GM18517 (cell line): Measurements from ENCODE around the gene MAML3.
A peak's percentile ranks its signal among the peaks of the same experiment; 100 is the strongest.

Experiments used
- ATAC-seq: cut with Tn5 transposase; IDR thresholded peaks from one replicate; pipeline ENCODE4 v1.9.1; 2021; ENCODE audit warnings: mild to moderate bottlenecking, moderate library complexity; ENCODE audit not compliant: unreplicated experiment

MAML3 gene

GRCh38 chr4:140156529-140157171, 2.7 kb upstream of the MAML3 start:
- ATAC-seq: peak; percentile 58

DNA sequence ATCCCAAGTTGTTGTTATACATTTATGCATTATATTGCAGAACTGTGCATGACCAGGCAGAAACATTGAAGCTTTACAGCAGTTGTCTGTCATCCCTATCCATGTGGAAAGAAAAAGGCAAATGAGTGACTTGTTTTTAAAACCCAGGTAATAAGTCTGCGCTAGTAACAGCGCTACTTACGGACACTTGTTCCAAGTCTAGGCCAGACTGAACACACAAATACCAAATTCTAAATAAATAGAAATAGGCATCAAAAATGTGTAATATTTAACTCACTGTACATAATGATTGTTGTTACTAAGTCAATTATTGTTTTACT, 548 bp upstream of the MAML3 start:
- ATAC-seq: no peak

- no peak for ATAC-seq
Observed at GRCh38 chr4:140153419-140153717, 616 bp downstream of the MAML3 start.

DNA sequence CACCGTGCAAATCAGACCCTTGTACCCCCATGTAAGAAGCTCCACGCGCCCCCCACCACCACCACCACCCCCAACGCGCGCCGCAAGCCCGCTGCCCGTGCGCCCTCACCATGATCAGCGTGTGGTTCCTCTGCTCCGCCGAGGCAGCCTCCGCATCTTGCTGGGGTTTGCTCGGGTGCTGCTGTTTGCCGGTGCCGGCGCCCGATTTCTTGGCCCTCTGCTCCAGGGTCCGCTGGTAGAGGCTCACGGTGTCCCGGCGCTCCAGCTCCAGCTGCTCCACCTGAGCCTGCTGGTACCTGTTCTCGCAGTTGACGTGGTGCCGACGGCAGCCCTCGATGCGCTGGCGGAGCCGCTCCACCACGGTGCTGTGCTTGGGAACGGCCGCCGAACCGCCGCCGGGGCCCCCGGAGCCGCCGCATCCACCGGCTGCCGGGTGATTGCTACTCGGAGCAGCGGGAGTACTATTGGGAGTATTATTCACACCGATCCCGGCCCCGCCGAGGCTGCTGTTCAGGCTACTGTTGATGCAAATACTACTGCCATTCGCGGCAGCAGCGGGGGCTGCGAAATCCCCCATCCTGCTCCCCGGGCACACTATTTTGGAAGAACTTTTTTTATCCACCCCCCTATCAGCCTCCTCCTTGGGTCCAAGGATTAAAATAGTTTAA, 1.1 kb downstream of the MAML3 start:
- ATAC-seq: no peak

- no peak for ATAC-seq
Observed at GRCh38 chr4:140152013-140152703, 1.8 kb downstream of the MAML3 start.

DNA sequence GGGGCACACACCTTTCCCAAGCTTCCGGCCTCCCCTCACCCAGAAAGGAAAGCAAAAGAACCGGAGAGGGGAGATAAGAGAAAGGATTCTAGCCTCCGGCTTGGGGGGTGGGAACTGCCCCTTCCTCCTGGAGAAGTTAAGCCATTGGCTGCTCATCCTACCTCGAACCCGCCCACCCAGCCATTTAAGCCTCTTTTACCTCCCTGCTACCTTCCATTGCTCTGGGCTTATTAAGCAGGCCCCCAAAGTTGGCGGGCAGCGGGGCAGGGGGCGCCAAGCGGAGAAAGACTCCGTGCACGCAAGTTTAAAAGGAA, 2.3 kb downstream of the MAML3 start:
- no peak for ATAC-seq

- ATAC-seq: no peak
Observed at GRCh38 chr4:140150886-140151698, 2.9 kb downstream of the MAML3 start.

DNA sequence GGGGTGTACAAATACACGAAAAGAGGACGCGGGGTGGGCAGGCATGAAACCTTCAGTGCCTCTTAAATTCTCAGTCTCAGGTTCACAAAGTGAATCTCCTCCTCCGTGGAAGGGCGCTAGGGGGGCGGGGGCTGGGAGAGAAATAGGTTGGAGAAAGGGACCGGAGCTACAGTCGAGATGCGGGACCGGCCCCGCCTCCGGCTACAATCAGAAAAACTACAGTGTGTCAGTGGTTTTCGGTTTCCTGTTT, 3.4 kb downstream of the MAML3 start:
- no peak for ATAC-seq

DNA sequence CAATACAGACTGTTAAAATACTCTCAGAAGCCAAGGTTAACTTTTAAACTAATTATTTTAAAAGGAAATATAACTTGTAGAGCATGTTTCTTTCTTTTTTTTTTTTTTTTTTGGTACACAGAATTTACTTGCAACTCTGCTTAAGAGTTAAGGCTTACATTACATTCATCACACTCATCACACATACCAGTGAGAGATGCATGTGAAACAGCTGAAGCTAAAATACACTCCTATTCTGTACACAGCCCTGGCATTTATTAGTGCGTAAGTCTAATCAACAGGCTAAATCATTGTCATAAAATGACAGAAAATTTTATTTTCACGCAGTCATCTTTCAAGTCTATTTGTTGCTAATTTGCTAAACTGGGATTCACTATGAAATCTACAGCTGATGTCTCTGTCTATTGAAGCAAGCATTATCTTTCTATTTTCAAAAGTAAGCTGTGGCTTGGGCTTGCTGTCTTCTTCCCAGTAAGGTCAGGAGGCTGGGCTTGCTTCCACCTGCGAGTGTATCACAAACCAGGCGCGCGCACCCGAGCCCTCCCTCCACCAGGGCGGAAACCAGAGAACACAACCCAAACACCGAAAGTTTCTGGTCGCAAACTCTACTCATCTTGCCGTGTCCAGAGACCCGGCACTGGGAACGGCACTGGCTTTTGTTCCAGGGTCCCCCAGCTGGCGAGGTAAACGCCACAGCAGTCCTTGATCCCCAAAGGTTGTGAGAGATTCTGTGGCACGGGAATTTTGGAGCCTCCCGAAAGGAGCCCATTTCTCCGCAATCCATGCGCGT, 3.9 kb downstream of the MAML3 start:
- no peak for ATAC-seq

- ATAC-seq: no peak
Observed at GRCh38 chr4:140144050-140144449, 9.9 kb downstream of the MAML3 start.

DNA sequence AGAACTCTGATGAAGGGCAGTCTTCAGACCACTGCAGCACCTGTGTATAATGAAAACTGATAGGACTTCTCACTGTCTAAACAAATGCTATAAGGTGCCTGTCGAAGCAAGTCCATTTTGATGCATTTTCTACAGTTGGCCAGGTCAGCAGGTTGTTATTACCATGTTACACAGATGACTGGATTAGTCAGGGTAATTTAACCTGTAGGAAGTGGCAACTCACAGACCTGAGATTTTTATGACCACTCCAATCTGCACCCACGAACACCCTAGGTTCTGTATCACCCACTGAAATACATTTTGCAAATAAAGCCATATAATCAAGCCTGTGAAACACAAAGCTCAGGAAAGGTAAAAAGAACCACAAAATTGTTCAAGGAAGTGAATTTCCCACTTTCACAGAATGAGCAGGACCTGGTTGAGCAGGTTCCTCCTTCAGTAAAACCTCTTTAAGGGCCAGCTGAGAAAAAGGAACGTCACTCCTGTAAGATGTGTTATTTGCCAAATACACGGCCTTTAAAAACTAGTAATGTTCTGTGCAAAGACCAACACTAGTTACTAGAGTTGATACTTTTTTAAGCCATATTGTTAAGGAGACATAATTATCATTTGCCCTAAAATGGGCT, 12.7 kb downstream of the MAML3 start:
- ATAC-seq: no peak

- ATAC-seq: no peak
Observed at GRCh38 chr4:140140566-140140965, 13.4 kb downstream of the MAML3 start.

GRCh38 chr4:140138428-140138827, 15.6 kb downstream of the MAML3 start:
- ATAC-seq: no peak

DNA sequence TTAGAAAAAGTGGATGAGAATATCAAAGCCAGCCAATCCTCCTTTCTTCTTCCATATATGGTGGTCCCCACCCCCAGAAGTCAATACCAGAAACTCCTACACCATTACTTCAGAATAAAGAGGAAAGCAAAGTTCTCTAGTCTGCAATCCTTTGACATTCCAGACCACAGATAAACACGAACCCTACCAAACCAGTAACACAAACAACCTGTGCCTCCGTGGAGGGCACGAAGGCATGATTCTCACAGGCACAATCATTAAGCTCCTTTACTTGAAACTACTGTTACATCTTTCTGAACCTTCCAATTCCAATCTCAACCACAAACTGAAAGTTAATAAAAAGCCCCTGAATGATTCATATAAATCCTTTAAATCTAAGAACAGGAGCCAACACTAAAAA, 16.3 kb downstream of the MAML3 start:
- no peak for ATAC-seq

DNA sequence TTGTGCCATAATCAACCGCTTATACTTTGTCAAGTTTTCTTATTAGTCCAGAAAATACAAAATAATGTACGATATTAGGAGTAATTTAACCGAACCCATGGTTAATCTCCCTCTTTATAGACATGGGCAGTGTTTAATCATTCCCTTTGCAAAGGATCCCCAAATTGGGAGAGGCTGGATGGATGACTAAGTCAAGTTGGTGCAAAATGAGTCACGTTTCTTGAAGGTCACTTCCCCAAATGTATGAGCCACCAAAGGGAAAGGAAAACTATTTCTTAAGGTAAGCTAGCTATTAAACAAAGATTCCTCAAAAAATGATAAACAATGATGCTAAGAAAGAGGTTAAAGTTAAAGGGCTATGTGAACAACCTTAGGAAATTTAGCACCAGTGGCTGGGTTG, 17.5 kb downstream of the MAML3 start:
- no peak for ATAC-seq

GRCh38 chr4:140135529-140136088, 18.4 kb downstream of the MAML3 start:
- no peak for ATAC-seq

DNA sequence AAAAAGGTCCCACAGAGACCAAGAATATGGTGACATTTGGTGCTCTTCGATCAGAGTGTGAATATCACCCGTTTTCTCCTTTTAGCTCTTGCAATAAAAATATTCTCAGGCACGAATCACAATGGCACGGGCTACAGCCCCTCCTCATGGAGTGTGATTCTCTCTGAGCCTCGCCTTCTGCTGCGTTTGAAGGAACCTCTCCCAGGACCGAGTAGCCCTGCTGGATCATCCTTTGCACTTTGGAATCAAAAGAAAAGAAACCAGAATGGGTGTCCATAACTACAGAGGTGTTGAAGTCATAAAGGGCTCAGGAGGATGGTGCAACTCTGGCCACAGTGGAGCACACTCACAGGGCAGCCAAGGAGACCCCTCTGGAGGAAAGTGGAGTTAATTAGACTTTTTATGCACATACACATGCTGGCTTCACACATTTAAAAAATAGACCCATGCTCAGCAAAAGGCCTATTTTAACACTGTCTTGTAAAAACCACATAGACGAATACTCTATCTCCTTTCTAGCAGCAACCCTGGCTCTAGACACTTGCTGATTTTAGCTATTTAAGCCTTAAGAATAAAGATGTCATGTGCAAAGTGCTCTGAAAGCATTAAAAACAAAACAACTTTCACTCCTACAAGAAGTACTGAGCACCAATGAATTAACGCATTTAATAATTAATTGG, 19.1 kb downstream of the MAML3 start:
- no peak for ATAC-seq

GRCh38 chr4:140133576-140133975, 20.4 kb downstream of the MAML3 start:
- ATAC-seq: no peak

GRCh38 chr4:140131675-140132229, 22.2 kb downstream of the MAML3 start:
- no peak for ATAC-seq

- no peak for ATAC-seq
Observed at GRCh38 chr4:140130677-140131076, 23.3 kb downstream of the MAML3 start.
